ENCODE results near the gene TUBGCP6. TPM values are rescaled to one million over a fixed set of nuclear protein-coding genes. Genes with fewer than 3 reads are reported as not detected.
A peak's percentile ranks its signal among the peaks of the same experiment; 100 is the strongest.

The TUBGCP6 gene
- total RNA-seq, 1 donor from 2014 or later, result 52.1 TPM

DNA sequence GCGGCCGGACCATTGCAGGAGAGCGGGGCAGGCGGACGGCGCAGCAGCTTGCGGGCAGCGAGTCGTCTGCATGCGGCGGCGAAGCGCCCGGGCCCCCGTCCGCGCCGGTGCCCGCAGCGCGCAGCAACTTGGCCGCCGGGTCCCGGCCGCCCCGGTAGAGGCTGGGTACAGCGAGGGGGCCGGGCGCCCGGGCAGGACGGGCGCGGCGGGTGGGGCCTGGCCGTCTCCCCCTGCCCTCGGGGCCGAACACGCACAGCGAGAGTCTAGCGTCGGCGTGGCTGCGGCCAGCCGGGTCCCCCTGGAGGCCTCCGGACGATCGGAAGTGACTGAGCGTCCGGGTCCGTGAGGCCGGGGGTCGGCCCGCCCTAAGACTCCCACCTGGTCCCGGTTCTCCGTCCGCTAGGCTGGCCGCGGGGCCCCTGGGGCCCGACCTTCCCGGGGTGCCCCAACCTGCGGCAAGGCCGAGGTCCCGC is 59.9 kb downstream of the TUBGCP6 start:
- Mint-ChIP-seq H3K9me3 (no peaks in the 10 kb centered on the region), H3K4me3 (peak overlapping the region; percentile 76), H3K4me1 (ENCODE audit: low read depth) (peaks cover 14% of the 10 kb centered on the region), H3K27ac (no peak overlapping the region), H3K36me3 (ENCODE audit: low read depth) (no peaks in the 10 kb centered on the region), H3K27me3 (ENCODE audit: insufficient read depth) (peaks cover 4% of the 10 kb centered on the region)
- intact Hi-C loops (cut with micrococcal nuclease), result loop anchor here (1.0 to 2.0 kb wide), 2 partner anchors 14 to 15 kb away; partner anchors contain the start of gene PANX2
- no peak for DNase-seq (ENCODE audit: low spot score)

DNA sequence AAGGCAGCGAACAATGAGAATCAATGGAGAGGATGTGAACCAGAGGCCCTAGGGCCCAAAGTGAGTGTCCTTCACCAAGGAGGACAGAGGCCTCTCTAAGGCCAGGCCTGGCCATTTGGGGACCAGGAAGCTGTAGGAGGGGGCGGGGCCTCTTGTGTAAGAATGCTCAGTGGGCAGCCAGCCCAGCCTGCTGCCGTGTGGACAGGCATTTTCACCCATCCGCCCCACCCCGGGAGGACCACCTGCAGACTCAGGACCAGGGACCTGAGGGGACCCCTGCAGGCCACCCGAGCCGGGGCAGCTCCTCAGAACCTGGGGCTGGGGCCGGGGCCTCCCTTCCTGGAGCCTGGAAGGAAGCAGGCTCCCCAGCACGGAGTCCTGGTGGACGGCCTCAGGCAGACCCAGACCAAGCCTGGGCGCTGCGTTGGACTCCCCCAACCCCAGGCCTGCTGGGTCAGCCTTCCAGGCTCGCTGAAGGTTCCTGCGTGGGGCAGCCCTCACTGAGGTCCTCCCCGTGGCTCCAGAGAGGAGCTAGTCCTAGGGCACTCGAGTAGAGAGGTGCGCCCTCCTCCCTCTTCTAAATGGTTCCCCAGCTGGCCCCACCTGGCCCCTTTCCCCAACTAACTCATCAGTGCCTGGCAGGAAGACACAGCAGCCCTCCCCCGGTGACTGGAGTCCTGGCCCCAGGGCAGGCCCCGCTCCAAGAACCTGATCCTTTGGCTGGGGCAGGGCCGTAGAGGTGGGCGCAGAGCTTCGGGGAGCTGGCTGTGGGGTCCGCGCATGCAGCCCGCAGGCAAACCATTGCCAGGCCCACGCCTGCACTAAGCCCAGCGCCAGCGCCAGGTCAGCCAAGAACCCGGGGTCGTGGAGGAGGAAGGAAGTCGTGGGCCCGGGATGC is 60.6 kb downstream of the TUBGCP6 start:
- DNase-seq (ENCODE audit: low spot score), result no peak
- H3K4me3 Mint-ChIP-seq, result peak overlapping the region; percentile 76
- peaks cover 4% of the 10 kb centered on the region for H3K27me3 Mint-ChIP-seq (ENCODE audit: insufficient read depth)
- peaks cover 11% of the 10 kb centered on the region for H3K4me1 Mint-ChIP-seq (ENCODE audit: low read depth)
- intact Hi-C loops (cut with micrococcal nuclease), result loop anchor here (2.0 kb wide), 1 partner anchor 13 kb away; the partner anchor contains the start of gene PANX2
- no peaks in the 10 kb centered on the region for H3K9me3 Mint-ChIP-seq
- peak overlapping the region; percentile 29 for H3K27ac Mint-ChIP-seq
- H3K36me3 Mint-ChIP-seq (ENCODE audit: low read depth), result no peaks in the 10 kb centered on the region

DNA sequence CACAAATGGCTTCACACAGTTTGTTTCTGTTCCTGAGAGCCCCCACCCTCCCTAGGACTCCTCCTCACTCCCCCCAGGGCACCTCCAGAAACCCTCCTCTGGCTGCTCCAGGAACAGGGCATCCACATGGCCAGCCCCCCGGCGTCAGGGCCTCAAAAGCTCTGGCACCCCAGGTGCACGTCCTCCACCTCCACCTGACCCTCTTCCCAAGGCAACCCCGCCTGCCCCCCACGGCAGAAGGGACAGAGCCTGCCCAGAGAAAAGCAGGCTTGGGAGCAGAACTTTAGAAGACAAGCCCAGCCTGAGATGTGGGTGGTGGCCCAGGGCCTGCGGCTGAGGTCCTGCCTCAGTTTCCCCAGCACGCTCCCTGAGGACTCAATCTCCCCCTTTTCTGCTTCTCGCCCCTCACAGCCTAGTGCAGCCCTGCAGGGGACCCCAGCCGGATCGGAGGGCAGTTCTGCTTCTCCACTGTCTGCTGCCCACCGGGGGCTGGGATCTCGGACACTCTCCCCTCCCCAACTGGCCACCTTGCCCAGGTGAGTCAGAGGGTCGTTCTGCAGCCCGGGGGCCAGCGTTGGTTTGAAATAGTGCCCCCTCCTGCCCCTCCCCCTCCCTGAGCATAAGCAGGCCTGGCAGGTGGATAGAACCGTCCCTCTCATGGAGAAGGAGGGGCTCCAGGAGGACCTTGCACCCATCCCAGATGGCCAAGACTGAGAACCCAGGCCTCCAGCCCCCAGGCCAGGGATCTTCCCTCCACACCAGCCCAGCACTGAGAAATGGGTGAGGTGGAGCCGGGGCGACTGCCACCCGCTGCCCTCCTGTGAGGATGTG is 61.5 kb downstream of the TUBGCP6 start:
- Mint-ChIP-seq H3K27me3 (ENCODE audit: insufficient read depth) (peaks cover 4% of the 10 kb centered on the region), H3K27ac (no peak overlapping the region), H3K4me1 (ENCODE audit: low read depth) (peaks cover 5% of the 10 kb centered on the region), H3K9me3 (no peaks in the 10 kb centered on the region), H3K36me3 (ENCODE audit: low read depth) (no peaks in the 10 kb centered on the region), H3K4me3 (peak overlapping the region; percentile 48)
- intact Hi-C loops (cut with micrococcal nuclease), result no loop called here
- DNase-seq (ENCODE audit: low spot score), result no peak

DNA sequence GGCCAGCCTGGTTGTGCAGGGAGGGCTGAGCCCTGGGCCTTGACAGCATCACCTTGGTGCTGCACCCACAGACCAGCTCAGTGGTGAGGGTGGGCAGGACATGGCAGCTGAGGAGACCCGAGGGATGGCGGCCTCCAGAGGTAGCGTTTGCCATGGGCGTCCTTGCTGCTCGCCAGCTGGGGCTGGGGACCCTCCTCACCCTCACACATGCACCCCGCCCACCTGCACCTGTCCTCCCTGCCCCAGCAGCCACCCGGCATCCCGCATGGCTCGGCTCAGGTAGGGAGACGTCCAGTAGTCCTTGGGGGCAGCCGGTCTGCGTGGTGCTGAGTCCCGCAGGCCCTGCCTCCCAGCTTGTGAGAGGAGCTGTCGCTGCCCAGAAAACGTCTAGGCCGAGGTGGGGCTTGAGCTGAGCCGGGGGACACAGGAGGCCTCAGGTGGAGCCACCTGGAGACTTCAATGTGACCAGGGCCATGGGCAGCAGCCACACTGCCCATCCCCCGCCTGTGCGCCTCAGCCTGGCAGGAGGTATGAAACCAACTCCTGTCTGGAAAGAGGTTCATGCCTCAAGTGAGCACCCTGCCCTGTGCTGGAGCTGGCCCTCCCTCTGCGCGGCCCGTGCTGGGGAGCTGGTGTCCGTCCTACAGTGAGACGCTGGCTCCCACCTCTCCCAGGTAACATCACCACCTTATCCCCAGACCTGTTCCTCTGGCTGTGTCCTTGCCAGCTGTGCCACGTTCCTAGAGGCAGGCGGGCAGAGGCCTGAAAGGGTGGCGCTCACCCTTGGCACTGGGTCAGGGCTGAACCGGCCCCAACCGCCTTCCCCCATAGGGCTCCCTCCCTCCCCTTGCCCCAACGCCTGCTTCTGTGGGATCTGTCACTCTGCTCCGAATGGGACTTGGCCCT is 62.4 kb downstream of the TUBGCP6 start:
- Mint-ChIP-seq H3K36me3 (ENCODE audit: low read depth) (no peaks in the 10 kb centered on the region), H3K9me3 (no peaks in the 10 kb centered on the region), H3K4me3 (no peak overlapping the region), H3K27me3 (ENCODE audit: insufficient read depth) (peaks cover 4% of the 10 kb centered on the region), H3K4me1 (ENCODE audit: low read depth) (peaks cover 5% of the 10 kb centered on the region), H3K27ac (no peak overlapping the region)
- no peak for DNase-seq (ENCODE audit: low spot score)
- intact Hi-C loops (cut with micrococcal nuclease), result no loop called here

DNA sequence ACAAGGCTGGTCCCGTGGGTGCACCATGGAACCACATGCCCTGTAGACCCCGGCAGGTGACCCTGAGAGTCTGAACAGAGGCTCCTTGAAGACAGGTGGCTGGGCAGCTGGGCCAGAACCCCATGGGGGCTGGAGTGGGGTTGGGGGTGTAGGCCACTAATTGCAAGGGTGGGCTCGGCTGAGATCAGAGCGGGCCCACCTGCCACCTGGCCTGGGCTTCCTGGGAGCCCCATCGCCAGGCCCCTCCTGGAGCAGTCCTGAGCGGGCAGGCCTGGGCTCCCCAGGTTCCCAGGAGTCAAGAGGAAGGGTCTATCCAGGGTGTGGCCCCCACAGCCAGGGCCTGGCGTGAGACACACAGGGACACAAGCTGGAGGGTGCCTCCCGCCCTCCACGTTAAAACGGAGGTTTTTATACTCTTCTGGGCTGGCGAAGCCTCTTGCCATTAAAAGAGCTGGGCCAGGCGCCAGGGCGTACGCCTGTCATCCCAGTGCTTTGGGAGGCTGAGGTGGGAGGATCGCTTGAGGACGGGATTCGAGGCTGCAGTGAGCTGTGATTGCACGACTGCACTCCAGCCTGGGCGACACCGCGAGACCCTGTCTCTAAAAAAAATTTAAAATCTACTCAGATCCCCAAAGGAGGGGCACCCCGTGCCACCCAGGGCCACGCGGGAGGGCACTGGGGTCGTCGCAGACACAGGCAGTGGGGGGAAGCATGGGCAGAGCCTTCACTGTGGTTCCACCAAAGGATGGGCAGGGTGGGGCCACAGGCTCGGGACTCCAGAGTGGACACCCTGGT is 63.9 kb downstream of the TUBGCP6 start:
- no peak for DNase-seq (ENCODE audit: low spot score)
- H3K27ac Mint-ChIP-seq, result no peak overlapping the region
- no peaks in the 10 kb centered on the region for H3K36me3 Mint-ChIP-seq (ENCODE audit: low read depth)
- peaks cover 5% of the 10 kb centered on the region for H3K4me1 Mint-ChIP-seq (ENCODE audit: low read depth)
- intact Hi-C loops (cut with micrococcal nuclease), result no loop called here
- peaks cover 4% of the 10 kb centered on the region for H3K27me3 Mint-ChIP-seq (ENCODE audit: insufficient read depth)
- no peak overlapping the region for H3K4me3 Mint-ChIP-seq
- no peaks in the 10 kb centered on the region for H3K9me3 Mint-ChIP-seq

DNA sequence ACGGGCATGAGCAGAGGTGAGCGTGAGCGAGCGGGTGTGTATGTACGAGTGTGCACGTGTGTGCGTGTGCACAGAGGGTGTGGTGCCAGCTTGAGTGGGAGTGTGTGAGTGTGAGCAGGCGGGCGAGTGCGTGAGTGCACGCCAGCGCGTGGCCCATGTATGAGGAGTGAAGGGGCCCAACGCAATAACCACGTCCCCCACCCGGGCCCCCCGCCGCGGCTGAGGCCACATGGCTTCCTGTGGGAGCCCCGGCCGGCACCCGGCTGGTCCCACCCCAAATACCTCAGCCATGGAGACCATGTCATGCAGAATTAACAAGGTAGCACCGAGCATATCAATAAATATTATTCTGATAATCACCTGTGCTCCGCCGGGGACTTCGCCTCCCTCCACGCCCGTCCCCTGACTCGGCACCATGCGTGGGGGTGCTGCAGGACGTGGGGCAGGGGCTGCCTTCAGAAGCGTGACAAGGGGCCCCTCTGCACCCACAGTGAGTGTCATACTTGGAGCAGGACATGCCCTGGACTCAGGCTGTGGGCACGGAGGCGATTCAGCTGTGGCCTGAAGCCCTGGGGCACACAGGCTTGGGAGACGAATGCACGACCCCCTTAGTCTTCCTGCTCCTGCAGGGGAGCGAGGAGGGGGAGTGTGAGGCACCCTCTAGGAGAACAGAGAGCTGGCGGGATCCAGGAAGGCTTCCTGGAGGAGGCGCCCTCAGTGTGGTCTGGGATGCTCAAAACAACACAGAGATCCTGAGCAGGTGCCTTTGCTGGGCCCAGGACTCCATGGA is 64.7 kb downstream of the TUBGCP6 start:
- H3K4me1 Mint-ChIP-seq (ENCODE audit: low read depth), result peaks cover 5% of the 10 kb centered on the region
- no peak for DNase-seq (ENCODE audit: low spot score)
- peaks cover 4% of the 10 kb centered on the region for H3K27me3 Mint-ChIP-seq (ENCODE audit: insufficient read depth)
- intact Hi-C loops (cut with micrococcal nuclease), result no loop called here
- no peak overlapping the region for H3K4me3 Mint-ChIP-seq
- H3K36me3 Mint-ChIP-seq (ENCODE audit: low read depth), result no peaks in the 10 kb centered on the region
- no peaks in the 10 kb centered on the region for H3K9me3 Mint-ChIP-seq
- H3K27ac Mint-ChIP-seq, result no peak overlapping the region

DNA sequence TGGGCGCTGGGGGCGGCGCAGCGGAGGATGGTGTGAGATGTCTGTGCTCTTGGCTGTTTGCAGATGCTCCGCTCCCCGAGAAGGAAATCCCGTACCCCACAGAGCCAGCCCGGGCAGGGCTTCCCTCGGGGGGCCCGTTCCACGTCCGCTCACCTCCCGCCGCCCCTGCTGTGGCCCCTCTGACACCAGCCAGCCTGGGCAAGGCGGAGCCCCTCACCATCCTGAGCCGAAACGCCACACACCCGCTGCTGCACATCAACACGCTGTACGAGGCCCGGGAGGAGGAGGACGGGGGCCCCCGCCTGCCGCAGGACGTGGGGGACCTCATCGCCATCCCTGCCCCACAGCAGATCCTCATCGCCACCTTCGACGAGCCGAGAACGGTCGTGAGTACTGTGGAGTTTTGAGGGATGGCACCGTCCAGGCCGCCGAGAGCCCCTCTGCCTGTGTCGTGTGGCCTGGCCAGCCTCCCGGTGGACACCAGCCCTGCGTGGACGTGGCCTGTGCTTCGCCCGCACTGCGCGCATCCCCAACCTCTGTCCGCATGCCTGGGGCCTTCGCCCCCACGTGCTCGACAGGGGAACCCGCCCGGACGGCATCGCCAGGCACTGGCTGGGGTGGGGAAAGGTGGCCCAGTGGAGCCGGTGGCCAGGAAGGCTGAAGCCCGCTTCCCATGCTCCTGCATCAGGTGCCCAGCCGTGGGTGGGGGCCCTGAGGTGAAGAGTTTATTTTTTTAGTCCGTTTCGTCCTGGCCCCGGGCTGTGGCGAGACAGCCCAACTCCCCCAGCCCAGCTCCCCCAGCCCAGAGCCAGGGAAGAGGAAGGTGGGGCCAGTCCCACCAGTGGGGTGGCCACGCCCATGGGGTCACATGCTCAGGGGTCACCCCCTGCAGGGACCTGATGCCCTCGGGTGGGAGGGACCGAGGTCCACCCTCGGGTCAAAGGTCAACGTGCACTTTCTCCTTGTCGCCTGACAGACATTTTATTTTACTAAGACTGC is 65.7 kb downstream of the TUBGCP6 start:
- H3K4me3 Mint-ChIP-seq, result no peak overlapping the region
- H3K9me3 Mint-ChIP-seq, result no peaks in the 10 kb centered on the region
- intact Hi-C loops (cut with micrococcal nuclease), result no loop called here
- H3K4me1 Mint-ChIP-seq (ENCODE audit: low read depth), result peaks cover 5% of the 10 kb centered on the region
- no peak for DNase-seq (ENCODE audit: low spot score)
- H3K36me3 Mint-ChIP-seq (ENCODE audit: low read depth), result no peaks in the 10 kb centered on the region
- H3K27me3 Mint-ChIP-seq (ENCODE audit: insufficient read depth), result peaks cover 4% of the 10 kb centered on the region
- H3K27ac Mint-ChIP-seq, result no peak overlapping the region

DNA sequence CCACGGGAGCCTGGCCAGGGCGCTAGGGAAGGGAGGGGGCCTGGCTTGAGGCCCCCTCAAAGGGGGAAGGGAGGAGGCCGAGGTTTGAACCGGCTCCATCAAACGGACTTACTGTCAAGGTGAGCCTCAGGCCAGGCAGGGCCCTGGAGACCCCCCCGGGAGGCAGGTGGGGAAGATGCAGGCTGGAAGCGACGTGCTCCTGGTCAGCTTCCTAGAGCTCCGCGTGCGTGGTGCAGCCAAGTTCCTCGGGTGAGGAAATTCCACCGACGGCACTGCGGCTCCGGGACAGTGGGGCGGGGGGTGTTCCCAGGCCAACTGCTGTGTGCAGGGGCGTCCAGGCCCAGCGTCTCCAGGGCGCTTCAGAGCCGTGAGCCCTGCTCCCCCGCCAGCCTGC is 66.4 kb downstream of the TUBGCP6 start:
- Mint-ChIP-seq H3K4me1 (ENCODE audit: low read depth) (peaks cover 5% of the 10 kb centered on the region), H3K27me3 (ENCODE audit: insufficient read depth) (peaks cover under 1% of the 10 kb centered on the region), H3K27ac (no peak overlapping the region), H3K4me3 (no peak overlapping the region), H3K9me3 (no peaks in the 10 kb centered on the region), H3K36me3 (ENCODE audit: low read depth) (no peaks in the 10 kb centered on the region)
- intact Hi-C loops (cut with micrococcal nuclease), result no loop called here
- no peak for DNase-seq (ENCODE audit: low spot score)

DNA sequence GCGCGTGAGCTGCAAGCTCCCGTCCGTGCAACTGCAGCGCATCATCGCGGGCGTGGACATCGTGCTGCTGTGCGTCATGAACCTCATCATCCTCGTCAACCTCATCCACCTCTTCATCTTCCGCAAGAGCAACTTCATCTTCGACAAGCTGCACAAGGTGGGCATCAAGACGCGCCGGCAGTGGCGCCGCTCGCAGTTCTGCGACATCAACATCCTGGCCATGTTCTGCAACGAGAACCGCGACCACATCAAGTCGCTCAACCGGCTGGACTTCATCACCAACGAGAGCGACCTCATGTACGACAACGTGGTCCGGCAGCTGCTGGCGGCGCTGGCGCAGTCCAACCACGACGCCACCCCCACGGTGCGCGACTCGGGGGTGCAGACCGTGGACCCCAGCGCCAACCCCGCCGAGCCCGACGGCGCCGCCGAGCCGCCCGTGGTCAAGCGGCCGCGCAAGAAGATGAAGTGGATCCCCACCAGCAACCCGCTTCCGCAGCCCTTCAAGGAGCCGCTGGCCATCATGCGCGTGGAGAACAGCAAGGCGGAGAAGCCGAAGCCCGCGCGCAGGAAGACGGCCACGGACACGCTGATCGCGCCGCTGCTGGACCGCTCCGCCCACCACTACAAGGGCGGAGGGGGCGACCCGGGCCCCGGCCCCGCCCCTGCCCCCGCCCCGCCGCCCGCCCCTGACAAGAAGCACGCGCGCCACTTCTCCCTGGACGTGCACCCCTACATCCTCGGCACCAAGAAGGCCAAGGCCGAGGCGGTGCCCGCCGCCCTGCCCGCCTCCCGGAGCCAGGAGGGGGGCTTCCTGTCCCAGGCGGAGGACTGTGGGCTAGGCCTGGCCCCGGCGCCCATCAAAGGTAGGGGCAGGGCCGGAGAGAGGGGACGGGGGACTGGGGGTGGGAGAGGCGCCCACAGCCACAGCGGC is 67.0 kb downstream of the TUBGCP6 start:
- H3K4me1 Mint-ChIP-seq (ENCODE audit: low read depth), result peaks cover 5% of the 10 kb centered on the region
- H3K9me3 Mint-ChIP-seq, result no peaks in the 10 kb centered on the region
- H3K36me3 Mint-ChIP-seq (ENCODE audit: low read depth), result no peaks in the 10 kb centered on the region
- no peak for DNase-seq (ENCODE audit: low spot score)
- H3K4me3 Mint-ChIP-seq, result no peak overlapping the region
- peaks cover 4% of the 10 kb centered on the region for H3K27me3 Mint-ChIP-seq (ENCODE audit: insufficient read depth)
- H3K27ac Mint-ChIP-seq, result no peak overlapping the region
- intact Hi-C loops (cut with micrococcal nuclease), result no loop called here
